PC-3 (cell line): ENCODE data around the gene PLA2G4B.

Source experiments
- CTCF ChIP-seq: fragments of 300-600 bp; sonication (generic); conservative IDR thresholded peaks from 2 replicates; pipeline ENCODE4 v1.5.1; 2017; ENCODE audit warnings: antibody characterized with exemption, low read depth, mild to moderate bottlenecking, low read length
- EZH2 ChIP-seq: fragments of 300-600 bp; sonication (generic); IDR thresholded peaks from one replicate; pipeline ENCODE4 v1.6.1; 2017; ENCODE audit warnings: antibody characterized with exemption, mild to moderate bottlenecking, low read length; ENCODE audit not compliant: unreplicated experiment

DNA sequence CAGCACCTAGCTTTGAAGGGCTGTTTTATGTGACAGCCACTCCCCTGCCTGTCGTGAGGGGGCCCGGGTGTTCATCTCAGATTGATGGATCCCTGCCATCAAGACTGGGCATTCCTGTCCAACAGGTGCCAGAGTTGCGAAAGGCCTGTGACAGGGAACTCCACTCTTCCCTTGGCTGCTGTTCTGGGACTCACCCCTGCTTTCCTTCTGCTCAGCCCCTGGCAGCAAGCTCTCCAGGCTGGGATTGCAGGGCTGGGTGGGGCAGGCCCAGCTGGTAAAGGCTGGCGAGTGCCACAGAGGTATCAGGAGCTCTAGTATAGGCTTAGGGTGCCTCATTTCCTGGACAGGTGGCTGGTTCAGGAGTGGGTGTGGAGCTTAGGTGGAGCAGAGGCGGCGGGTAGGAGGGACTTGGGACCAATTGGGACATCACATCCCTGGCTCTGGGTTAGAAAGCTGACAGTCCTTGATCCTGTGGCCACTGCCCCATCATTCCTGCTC lies at the start of gene PLA2G4B:
- TF ChIP-seq EZH2, result no peak
- TF ChIP-seq CTCF, result no peak
